ENCODE results near the gene PLA2G4D.

PLA2G4D gene

GRCh38 chr15:42085721-42086120 lies 8.6 kb downstream of the PLA2G4D start:
- no peak for TF ChIP-seq CTCF (conservative IDR thresholded peaks at IDR 0.05; ENCODE audit: low read depth, low read length)
- DNase-seq (ENCODE audit: low read depth): no peak
- H3K4me3 ChIP-seq (ENCODE audit: low read depth, low read length): no peak overlapping the region

GRCh38 chr15:42085236-42085605 lies 9.1 kb downstream of the PLA2G4D start:
- no peak overlapping the region for H3K4me3 ChIP-seq (ENCODE audit: low read depth, low read length)
- TF ChIP-seq CTCF (conservative IDR thresholded peaks at IDR 0.05; ENCODE audit: low read depth, low read length): no peak
- DNase-seq (ENCODE audit: low read depth): no peak

GRCh38 chr15:42084465-42085235 lies 9.7 kb downstream of the PLA2G4D start:
- peak; percentile 90 for TF ChIP-seq CTCF (conservative IDR thresholded peaks at IDR 0.05; ENCODE audit: low read depth, low read length)
- DNase-seq (ENCODE audit: low read depth): peak; percentile 65
- H3K4me3 ChIP-seq (ENCODE audit: low read depth, low read length): no peak overlapping the region

- TF ChIP-seq CTCF (conservative IDR thresholded peaks at IDR 0.05; ENCODE audit: low read depth, low read length): no peak
Observed at GRCh38 chr15:42083916-42084315, 10.4 kb downstream of the PLA2G4D start.

GRCh38 chr15:42083605-42083908 lies 10.8 kb downstream of the PLA2G4D start:
- no peak for TF ChIP-seq CTCF (conservative IDR thresholded peaks at IDR 0.05; ENCODE audit: low read depth, low read length)
- no peak for DNase-seq (ENCODE audit: low read depth)
- H3K4me3 ChIP-seq (ENCODE audit: low read depth, low read length): no peak overlapping the region

More at GRCh38 chr15:42083916-42084315, 10.4 kb downstream of the PLA2G4D start:
- no peak for DNase-seq (ENCODE audit: low read depth)
- H3K4me3 ChIP-seq (ENCODE audit: low read depth, low read length): no peak overlapping the region

GRCh38 chr15:42082823-42083604 lies 11.3 kb downstream of the PLA2G4D start:
- TF ChIP-seq CTCF (conservative IDR thresholded peaks at IDR 0.05; ENCODE audit: low read depth, low read length): no peak
- DNase-seq (ENCODE audit: low read depth): no peak
- H3K4me3 ChIP-seq (ENCODE audit: low read depth, low read length): no peak overlapping the region
